GM10847 (cell line): Measurements from ENCODE around the gene ENPP3.

Experiments
- POLR2A ChIP-seq: IDR thresholded peaks from 2 replicates; pipeline ENCODE4 v1.6.1; 2011; ENCODE audit not compliant: insufficient read length; ENCODE audit errors: extremely low read depth

ENPP3 gene

DNA sequence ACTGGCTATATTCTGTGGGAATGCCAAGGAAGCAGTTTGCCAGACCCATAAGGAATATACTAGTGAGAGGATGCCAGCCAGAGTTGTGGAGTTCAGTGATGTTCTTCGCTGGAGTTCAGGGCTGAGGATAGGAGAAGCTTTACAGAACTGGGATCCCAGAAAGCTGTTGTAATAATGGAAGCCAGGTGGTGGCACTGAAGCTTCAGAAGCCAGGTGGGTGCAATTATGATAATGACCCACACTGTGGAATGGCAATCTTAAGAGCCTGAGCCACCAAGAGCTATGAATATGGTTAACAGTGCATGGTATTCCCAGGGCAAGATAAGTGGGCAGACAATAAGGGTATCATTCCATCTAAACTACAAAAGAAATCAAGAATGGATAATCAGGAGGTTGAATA lies 145.7 kb downstream of the ENPP3 start:
- no peak for TF ChIP-seq POLR2A

DNA sequence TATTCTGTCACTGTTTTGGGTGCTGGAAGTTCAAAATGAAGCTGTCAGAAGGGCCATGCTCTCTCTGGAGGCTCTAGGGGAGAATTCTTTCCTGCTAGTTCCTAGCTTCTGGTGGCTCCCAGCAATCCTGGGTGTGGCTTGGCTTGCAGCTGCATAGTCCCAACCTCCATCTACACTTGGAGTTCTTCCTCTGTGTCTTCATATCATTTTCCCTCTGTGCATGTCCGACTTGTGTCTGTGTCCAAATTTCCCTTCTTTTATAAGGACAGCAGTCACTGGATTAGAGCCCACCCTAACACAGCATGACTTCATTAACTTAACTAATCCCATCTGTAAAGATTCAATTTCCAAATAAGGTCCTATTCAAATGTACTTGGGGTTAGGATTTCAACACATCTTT lies 147.5 kb downstream of the ENPP3 start:
- no peak for TF ChIP-seq POLR2A

DNA sequence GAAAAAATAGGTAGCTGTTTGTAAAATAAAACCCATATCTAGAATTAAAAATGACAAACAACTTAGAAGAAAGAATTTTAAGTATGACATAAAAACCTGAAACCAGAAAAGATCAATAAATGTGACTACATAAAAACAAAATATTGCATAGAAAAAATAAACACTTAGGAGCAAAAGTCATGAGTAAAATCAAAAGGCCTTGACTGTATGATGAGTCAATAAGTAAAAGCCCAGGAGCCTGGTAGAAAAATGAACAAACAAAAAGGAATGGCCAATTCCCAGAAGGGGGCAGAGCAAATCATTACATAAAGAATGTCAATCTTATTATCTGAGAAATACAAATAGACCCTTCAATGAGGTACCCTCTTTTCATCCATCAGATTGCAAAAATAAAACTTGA lies 150.0 kb downstream of the ENPP3 start:
- no peak for TF ChIP-seq POLR2A

DNA sequence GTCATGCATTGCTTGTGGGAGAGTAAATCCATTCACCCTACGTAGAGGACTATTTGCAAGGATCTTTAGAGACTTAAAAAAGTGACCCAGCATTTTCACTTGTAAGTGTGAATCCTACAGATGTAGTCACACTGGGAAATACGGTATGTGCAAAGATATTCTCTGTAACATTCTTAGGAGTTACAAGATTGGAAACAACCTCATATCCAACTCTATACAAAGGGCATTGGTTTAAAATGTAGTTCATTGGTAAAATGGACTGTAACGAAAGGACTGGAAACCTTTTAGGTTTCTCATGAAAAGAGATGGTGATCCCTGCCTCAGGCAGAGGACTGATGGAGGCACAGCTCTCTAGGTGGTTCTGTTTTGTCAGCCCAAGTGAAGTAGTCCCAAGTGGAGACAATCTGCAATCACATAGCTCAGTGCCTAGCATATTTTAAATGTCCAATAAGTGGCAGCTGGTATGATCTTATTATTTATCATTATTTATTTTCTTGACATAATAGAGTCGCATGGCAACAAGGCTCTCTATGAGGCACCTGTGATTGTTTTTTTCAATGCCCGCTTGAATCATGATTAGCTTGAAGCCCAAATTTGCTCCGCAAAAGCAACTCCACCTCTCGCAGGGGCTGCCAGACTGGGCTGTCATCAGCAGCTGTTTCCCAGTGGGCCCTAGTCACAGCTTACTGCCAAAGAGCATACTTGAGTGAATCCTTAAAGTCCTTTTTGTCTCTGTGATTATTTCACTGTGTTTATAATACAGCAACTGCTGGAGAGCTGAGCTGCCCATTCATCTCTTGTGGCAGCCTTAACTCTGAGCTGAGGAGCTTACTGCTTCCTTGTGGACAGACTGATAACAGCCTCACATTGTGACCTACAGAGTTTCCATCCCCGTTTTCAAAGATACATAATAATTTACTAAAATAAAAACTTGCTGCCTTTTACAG lies 150.9 kb downstream of the ENPP3 start:
- no peak for TF ChIP-seq POLR2A

DNA sequence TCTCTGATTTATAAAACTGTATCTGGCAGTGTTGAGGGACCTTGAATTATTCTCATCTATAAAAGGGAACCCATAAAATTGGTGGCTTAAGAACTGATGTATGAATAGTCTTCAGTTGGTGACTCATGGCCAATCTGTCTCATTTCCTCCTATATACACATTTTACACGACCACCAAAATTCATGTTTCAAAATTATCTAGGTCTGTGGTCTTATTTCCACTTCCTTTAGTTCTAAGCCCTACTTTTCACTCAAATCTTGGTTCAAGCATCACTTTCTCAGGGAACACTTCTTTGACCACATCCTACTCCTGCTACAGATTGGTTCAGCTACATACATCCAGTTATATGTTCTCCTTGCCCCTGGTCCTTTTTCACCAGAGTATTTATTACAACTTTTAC lies 152.1 kb downstream of the ENPP3 start:
- no peak for TF ChIP-seq POLR2A

DNA sequence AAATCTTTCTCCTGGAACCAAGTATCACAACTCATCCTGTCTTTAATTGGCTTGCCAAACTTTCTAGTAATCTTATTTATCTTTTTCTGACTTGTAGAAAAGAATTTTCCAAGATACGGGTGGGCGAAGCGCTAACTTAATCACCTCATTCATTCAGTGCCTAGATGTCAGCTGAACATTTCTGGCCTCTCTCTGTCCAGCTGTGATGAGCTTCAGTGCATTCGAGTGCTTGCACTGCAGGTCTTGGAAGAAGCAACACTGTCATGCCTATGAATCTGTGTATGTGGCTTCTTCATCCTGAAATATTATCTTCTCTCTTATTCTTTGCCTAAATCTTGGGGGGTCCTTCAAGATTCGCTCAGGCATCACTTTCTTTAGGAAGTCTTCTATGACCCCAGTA lies 154.4 kb downstream of the ENPP3 start:
- no peak for TF ChIP-seq POLR2A

DNA sequence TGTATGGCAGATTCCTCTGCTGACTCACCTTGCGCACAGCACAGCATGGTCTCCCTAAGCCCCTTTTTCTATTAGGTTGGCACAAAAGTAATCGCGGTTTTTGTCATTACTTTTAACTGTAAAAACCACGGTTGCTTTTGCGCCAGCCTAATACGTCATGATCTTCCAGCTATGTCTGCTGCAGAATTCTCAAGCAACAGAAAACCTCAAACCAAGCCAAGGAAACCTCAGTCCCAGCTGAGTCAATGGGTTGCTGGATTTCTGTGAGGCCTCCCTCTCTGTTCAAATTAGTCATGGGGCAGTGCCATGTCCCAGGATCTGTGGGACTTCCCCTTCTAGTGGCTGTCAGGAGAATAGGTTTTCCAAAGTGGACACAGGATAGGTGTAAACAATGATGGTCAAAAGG lies 155.0 kb downstream of the ENPP3 start:
- no peak for TF ChIP-seq POLR2A

DNA sequence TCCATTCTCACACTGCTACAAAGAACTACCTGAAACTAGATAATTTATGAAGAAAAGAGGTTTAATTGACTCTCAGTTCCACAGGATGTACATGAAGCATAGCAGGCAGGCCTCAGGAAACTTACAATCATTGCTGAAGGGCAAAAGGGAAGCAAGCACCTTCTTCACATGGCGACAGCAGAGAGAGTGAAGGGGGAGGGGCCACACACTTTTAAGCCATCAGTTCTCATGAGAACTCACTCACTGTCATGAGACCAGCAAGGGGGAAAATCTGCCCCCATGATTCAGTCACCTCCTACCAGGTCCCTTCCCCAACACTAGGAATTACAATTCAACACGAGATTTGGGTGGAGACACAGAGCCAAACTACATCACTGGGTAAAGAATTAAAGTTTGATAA lies 158.3 kb downstream of the ENPP3 start:
- no peak for TF ChIP-seq POLR2A
